CD8-positive, alpha-beta memory T cell (primary cell): ENCODE data around the gene TRIM15. TPM values are rescaled to one million over a fixed set of nuclear protein-coding genes. Genes with fewer than 3 reads are reported as not detected.
"Not testable (repeated sequence)": the region's sequence is repeated elsewhere in the genome, so short reads cannot be mapped to it uniquely, and the experiment has no call there.

Experiments
- CTCF ChIA-PET: fragments of 350-600 bp; sonication (Branson Sonifier 250); formaldehyde crosslinking; loops from one replicate; lab custom pipeline; 2021; ENCODE audit warnings: antibody characterized with exemption; lab: Charles Lee
- POLR2A ChIA-PET: fragments of 350-600 bp; sonication (Branson Sonifier 250); formaldehyde crosslinking; loops from one replicate; lab custom pipeline; 2021; ENCODE audit warnings: antibody characterized with exemption; lab: Charles Lee
- DNase-seq, 5 donors: peaks; one replicate each; pipeline versions ENCODE4 v3.0.0 to v3.0.0-alpha.2; 2020 to 2022; ENCODE audit warnings: mixed read lengths in 1 of 5
- H3K27ac ChIP-seq: one replicate; pipeline ENCODE4 v1.7.0; 2013; ENCODE audit warnings: low read depth, mild to moderate bottlenecking, low read length, moderate library complexity
- H3K27me3 ChIP-seq: 2 replicates; pipeline ENCODE4 v1.7.0; 2013; ENCODE audit warnings: low read length, mild to moderate bottlenecking; ENCODE audit not compliant: insufficient read depth, poor library complexity, severe bottlenecking
- H3K36me3 ChIP-seq: 2 replicates; pipeline ENCODE4 v1.7.0; 2013; ENCODE audit warnings: mild to moderate bottlenecking, low read length, moderate library complexity; ENCODE audit not compliant: insufficient read depth
- H3K4me1 ChIP-seq: 2 replicates; pipeline ENCODE4 v1.7.0; 2013; ENCODE audit warnings: mild to moderate bottlenecking, low read length, moderate library complexity; ENCODE audit not compliant: insufficient read depth
- H3K4me3 ChIP-seq: 2 replicates; pipeline ENCODE4 v1.7.0; 2013; ENCODE audit warnings: mild to moderate bottlenecking, low read length
- H3K9me3 ChIP-seq: 2 replicates; pipeline ENCODE4 v1.7.0; 2013; ENCODE audit warnings: mild to moderate bottlenecking, low read length
- H3K27ac Mint-ChIP-seq, 8 donors: one replicate each; pipeline ENCODE4 v1.8.0; 2020 to 2021; ENCODE audit warnings: mixed read lengths in 8 of 8, mild to moderate bottlenecking in 6 of 8, inconsistent platforms in 3 of 8, moderate library complexity in 3 of 8
- H3K27me3 Mint-ChIP-seq, 2 donors: one replicate each; pipeline ENCODE4 v1.8.0; 2020 to 2021; ENCODE audit warnings: mixed read lengths in 2 of 2, mild to moderate bottlenecking in 1 of 2, moderate library complexity in 1 of 2
- H3K36me3 Mint-ChIP-seq, 3 donors: one replicate each; pipeline ENCODE4 v1.8.0; 2020 to 2021; ENCODE audit warnings: mixed read lengths in 3 of 3, inconsistent platforms in 1 of 3, mild to moderate bottlenecking in 1 of 3
- H3K4me1 Mint-ChIP-seq, 3 donors: one replicate each; pipeline ENCODE4 v1.8.0; 2020 to 2021; ENCODE audit warnings: mixed read lengths in 3 of 3, inconsistent platforms in 1 of 3, mild to moderate bottlenecking in 1 of 3
- H3K4me3 Mint-ChIP-seq, 7 donors: one replicate each; pipeline ENCODE4 v1.8.0; 2020 to 2021; ENCODE audit warnings: mixed read lengths in 7 of 7, mild to moderate bottlenecking in 6 of 7, moderate library complexity in 4 of 7, inconsistent platforms in 2 of 7
- H3K9me3 Mint-ChIP-seq, 5 donors: one replicate each; pipeline ENCODE4 v1.8.0; 2020 to 2022; ENCODE audit warnings: mixed read lengths in 5 of 5, mild to moderate bottlenecking in 3 of 5, moderate library complexity in 2 of 5, inconsistent platforms in 1 of 5
- polyA plus RNA-seq: library from polyadenylated mRNA; unstranded; fragments of 300-500 nt; fragmentation: Illumina TruSeq; gene quantifications from one replicate; pipeline ENCODE4 v1.2.3, GENCODE V29; 2021
- total RNA-seq, 2 experiments: library from RNA; stranded (reverse); gene quantifications; one replicate each; pipeline ENCODE4 v1.2.3, GENCODE V29; 2021

The TRIM15 gene
- total and polyA plus RNA-seq, 3 experiments from 2014 or later = not detected

GRCh38 chr6:30221395-30221794 lies 58.0 kb downstream of the TRIM15 start:
- H3K4me1 ChIP-seq, H3K27ac ChIP-seq, POLR2A ChIA-PET, DNase-seq, H3K4me3 ChIP-seq, H3K4me3 Mint-ChIP-seq, H3K27ac Mint-ChIP-seq, H3K4me1 Mint-ChIP-seq, H3K36me3 ChIP-seq, H3K9me3 ChIP-seq, H3K27me3 Mint-ChIP-seq, H3K27me3 ChIP-seq: not testable (repeated sequence)
- peaks cover 0 to 11% (median 3%) of the 10 kb centered on the region in 3 donors for H3K36me3 Mint-ChIP-seq
- H3K9me3 Mint-ChIP-seq = peaks cover 10 to 17% (median 15%) of the 10 kb centered on the region in 5 donors
- CTCF ChIA-PET = interaction anchor here (0.7 to 3.0 kb wide), 2 partner anchors 176 to 569 kb away, joined by 3 to 21 read pairs; no protein-coding TSS in a partner anchor

- POLR2A ChIA-PET, CTCF ChIA-PET: not testable (repeated sequence)
Measured at GRCh38 chr6:30221956-30222355, 58.6 kb downstream of the TRIM15 start.

More at GRCh38 chr6:30221956-30222355, 58.6 kb downstream of the TRIM15 start:
- DNase-seq, H3K27me3 Mint-ChIP-seq, H3K36me3 ChIP-seq, H3K27ac ChIP-seq, H3K27me3 ChIP-seq, H3K4me1 ChIP-seq, H3K4me3 Mint-ChIP-seq, H3K9me3 ChIP-seq, H3K4me3 ChIP-seq, H3K27ac Mint-ChIP-seq, H3K4me1 Mint-ChIP-seq: not testable (repeated sequence)
- Mint-ChIP-seq H3K9me3 (peaks cover 10 to 17% (median 15%) of the 10 kb centered on the region in 5 donors), H3K36me3 (peaks cover 0 to 11% (median 3%) of the 10 kb centered on the region in 3 donors)

Other genes with a start within 250 kb of the TRIM15 start
- gene HLA-A, start 221.0 kb upstream of the TRIM15 start, total RNA-seq = 1,000 to 10,000 TPM; 1,371 to 1,390 TPM
- 3,526 TPM for gene HLA-A, start 221.0 kb upstream of the TRIM15 start, polyA plus RNA-seq
- 10 to 100 TPM; 55.0 to 58.1 TPM for gene POLR1H, start 102.3 kb upstream of the TRIM15 start, total RNA-seq
- gene POLR1H, start 102.3 kb upstream of the TRIM15 start, polyA plus RNA-seq = 123 TPM
- 10 to 100 TPM; 67.1 to 70.9 TPM for gene PPP1R11, start 96.3 kb upstream of the TRIM15 start, total RNA-seq
- gene PPP1R11, start 96.3 kb upstream of the TRIM15 start, polyA plus RNA-seq = 122 TPM
- not detected for gene RNF39, start 87.8 kb upstream of the TRIM15 start, total RNA-seq
- gene RNF39, start 87.8 kb upstream of the TRIM15 start, polyA plus RNA-seq = 0.17 TPM
- gene TRIM31, start 50.5 kb upstream of the TRIM15 start, total RNA-seq = not detected
- not detected for gene TRIM31, start 50.5 kb upstream of the TRIM15 start, polyA plus RNA-seq
- not detected for gene TRIM40, start 27.4 kb upstream of the TRIM15 start, total RNA-seq
- not detected for gene TRIM40, start 27.4 kb upstream of the TRIM15 start, polyA plus RNA-seq
- gene TRIM10, start 2.3 kb upstream of the TRIM15 start, total RNA-seq = not detected
- not detected for gene TRIM10, start 2.3 kb upstream of the TRIM15 start, polyA plus RNA-seq
- gene TRIM26, start 49.9 kb downstream of the TRIM15 start, total RNA-seq = 100 to 1,000 TPM in 1 of 2 experiments, 10 to 100 TPM in 1; 94.6 to 102 TPM
- 52.9 TPM for gene TRIM26, start 49.9 kb downstream of the TRIM15 start, polyA plus RNA-seq
- gene TRIM39, start 163.4 kb downstream of the TRIM15 start, total RNA-seq = 10 to 100 TPM; 19.9 to 21.9 TPM
- 12.0 TPM for gene TRIM39, start 163.4 kb downstream of the TRIM15 start, polyA plus RNA-seq
- 10 to 100 TPM; 41.3 to 41.5 TPM for gene RPP21, start 181.6 kb downstream of the TRIM15 start, total RNA-seq
- 71.0 TPM for gene RPP21, start 181.6 kb downstream of the TRIM15 start, polyA plus RNA-seq